DMS79 treated with DMSO at 0.1 percent for 48 hours (cell line): ENCODE data around the gene STIM1.

Experiments used
- DNase-seq: peaks from one replicate; lab custom pipeline; 2025; lab: John Stamatoyannopoulos, UW

Gene STIM1

DNA sequence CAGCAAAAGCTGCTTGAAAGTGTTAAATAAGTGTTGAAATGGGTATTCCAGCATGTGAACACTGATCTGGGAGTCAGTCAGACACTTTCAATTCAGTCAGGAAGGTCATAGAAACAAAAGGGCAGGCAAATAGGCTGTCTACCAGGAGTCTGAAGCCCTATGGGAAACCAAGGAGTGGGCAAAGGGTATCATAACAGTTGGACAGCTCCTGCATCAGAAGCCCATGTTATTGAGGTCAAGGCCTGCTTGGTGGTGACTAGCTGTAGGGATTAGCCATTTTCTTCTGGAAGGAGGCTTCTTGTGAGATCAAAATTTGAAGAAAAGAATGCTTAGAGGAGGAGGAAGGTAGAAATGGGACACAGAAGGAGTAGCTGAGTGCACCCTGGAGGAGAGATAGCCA lies 97.3 kb downstream of the STIM1 start:
- no peak for DNase-seq

DNA sequence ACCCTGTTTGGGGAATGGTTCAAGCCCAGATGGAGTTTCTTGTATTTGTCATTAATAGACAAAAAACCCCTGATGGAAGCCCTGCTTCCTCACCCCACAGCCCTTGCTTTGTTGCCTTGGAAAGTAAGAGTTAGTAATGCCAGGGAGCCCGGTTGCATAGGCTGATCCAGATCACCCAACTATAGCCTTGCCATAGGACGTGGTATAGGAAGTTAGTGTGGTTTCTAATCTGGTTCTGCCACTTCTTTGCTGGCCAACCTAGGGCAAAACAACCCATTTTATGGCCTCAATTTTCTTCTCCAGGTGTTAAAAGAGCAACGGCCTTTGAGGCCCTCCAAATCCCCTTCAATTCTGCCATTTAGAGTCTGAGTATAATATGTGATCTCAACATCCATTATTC lies 97.9 kb downstream of the STIM1 start:
- DNase-seq, result no peak

DNA sequence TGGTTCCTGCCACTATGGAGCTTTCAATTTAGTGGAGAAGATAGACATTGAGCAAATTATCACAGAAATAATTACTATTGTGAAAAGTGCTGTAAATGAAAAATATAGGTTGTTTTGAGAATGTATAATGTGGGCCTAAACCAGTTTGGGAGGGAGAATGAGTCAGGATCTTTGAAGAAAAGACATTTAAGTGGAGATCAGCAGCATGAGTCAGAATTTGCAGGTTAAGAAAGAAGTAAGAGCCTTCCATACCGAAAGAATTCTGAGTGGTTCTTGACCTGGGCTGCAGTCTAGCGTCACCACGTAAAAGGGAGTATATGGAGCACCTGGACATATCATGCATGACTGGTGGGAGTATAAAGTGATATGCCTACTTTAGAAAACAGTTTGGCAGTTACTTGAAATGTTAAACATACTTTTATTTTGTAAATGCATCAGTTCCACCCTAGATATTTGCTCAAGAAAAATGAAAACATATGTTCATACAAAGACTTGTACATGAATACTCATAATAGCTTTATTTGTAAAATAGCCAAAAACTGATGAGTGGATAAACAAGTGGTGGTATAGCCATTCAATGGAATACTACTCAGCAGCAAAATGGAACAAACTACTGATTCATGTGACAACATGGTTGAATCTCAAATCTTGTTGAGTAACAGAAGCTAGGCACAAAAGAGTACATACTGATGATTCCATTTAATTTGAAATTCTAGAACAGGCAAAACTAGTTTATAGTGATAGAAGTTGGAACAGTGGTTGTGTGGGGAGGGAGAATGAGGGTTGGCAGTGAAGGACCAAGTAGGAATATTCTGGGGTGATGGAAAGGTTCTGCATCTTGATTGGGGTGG lies 99.2 kb downstream of the STIM1 start:
- DNase-seq, result peak; percentile 10

DNA sequence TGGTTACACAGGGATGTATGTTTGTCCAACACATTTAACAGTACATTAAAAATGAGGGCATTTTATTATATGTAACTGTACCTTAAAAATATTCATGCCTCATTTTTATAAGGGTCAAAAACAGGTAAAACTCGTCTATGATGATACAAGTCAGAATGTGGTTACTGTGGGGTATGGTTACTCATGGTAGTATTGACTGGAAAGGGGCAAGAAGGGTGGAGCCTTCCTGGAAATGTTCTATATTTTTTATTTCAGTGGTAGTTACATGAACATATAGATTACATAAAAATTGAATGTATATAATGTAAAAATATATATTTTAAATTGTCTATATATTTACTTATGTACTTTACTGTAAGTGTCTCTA lies 99.8 kb downstream of the STIM1 start:
- DNase-seq, result no peak

DNA sequence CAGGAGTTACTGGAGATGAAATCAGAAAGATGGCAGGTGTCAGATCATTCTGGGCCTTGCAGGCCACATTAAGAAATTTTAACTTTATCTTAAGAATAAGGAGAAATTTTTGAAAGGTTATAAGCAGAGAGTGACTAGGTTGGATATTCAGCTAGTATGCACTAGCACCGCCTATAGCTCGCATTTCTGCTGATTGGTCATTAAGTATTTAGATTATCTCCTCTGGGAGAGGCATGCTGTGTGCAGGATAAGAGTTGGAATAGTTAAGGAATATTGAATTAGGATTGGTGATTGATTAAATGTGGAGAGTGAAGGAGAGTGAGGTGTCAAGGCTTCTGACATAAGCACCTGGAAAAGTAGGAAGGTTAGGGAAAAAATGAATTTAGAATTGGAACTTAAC lies 100.6 kb downstream of the STIM1 start:
- DNase-seq, result no peak

DNA sequence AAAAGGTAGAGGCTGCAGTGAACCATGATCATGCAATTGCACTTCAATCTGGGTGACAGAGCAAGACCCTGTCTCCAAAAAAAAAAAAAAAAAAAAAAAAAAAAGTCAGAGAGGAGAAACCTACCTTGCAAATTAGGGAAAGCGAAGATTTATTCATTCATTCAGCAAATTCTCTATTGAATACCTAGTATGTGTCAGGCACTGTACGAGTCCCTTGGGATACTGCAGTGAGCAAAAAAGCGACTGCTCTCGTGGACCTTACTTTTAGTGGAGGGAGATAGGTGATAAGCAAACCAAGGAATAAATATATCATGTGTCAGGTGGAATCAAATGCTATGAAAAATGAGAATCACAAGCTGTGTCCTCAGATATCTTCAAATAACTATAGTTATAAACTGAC lies 101.3 kb downstream of the STIM1 start:
- no peak for DNase-seq

DNA sequence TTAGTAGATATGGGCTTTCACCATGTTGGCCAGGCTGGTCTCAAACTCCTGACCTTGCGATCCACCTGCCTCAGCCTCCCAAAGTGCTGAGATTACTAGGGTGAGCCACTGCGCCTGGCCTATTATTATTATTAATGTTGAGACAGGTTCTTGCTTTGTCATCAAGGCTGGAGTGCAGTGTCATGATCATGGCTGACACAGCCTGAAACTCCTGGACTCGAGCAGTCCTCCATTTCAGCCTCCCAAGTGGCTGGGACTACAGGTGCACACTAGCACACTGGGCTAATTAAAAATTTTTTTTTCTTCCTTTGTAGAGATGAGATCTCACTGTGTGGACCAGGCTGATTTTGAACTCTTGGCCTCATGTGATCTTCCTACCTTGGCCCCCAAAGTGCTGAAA lies 102.0 kb downstream of the STIM1 start:
- no peak for DNase-seq

DNA sequence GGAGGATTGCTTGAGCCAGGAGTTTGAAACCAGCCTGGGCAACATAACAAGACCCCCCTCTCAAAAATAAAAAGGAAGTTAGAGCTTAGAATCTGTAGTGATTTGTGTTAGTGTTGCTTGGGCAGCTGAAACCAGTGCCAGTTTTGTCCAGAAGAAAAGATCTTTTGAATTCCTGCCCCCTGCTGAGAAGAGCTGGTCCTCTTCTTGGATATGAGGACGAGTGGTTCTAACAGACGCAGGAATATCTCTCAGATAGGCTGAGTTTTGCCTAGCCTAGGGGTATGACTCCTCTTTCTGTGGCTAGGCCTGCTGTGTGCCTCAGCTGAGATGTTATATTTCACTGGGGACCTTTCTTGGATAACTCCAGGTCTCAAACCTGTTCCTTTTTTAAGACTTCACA lies 102.8 kb downstream of the STIM1 start:
- no peak for DNase-seq

DNA sequence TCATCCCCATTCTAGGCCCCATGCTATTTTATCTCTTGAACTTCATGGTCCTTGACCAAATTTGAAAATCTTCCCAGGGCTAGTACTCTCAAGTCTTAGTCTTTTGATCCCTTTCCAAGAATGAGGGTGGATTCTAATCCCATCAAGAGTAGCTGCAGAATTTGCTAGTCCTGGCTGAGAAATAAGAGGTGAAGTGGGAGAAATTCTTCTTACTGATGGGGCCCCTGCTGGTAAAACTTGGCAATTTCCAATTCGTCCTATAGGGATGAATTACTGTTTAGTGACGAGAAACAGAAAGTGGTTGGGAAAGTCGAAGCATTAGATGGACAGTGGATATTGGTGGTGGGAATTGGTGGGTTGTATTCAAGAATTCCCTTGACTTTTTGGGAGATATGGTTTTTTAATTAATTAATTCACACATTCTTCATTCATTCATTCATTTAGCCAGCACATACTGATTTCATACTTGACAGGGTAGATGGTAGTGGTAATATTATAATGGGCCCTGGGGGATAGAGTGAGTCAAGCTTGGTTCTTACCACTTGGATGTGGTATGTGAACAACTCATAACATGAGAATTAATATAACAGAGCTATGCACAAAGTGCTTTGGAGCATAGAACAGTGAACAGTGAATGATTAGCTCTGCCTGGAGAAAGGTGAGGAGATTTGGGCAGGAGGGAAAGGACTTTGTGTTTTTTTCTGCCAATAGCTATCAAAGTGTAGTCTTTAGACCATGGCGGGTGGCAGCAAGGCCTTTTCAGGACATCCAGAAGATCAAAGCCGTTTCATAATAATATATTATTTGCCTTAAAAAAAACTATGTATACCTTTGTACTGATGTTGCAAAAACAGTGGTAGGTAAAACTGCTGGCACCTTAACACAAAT lies 103.8 kb downstream of the STIM1 start:
- DNase-seq, result peak; percentile 73

DNA sequence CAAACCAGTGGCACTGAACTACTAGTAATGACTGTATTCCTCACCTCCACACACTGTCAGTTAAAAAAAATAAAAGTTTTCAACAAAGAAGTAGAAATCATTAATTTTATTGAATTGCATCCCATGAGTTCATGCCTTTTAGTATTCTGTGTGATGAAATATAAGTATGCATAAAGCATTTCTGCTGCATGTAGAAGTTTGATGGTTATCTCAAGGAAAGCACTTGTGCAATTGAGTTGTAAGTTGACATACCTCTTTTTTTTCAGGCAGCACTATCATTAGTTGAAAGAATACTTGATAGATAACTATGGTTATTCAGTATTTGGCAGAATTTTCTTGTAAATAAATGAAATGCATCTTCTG lies 104.4 kb downstream of the STIM1 start:
- no peak for DNase-seq

DNA sequence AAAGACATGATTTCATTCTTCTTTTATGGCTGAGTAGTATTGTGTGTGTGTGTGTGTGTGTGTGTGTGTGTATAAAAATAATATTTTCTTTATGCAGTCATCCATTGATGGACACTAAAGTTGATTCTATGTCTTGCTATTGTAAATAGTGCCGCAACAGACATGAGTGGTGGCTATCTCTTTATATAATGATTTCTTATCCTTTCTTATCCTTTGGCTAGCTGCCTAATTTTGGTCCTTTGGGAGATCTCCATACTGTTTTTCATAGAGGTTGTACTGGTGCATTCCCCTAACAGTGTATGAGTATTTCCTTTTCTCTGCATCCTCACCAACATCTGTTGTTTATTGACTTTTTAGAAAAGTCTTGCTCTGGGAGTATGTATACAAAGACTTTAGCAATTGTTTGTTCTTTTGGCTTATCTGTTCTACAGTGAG lies 107.0 kb downstream of the STIM1 start:
- DNase-seq, result no peak

DNA sequence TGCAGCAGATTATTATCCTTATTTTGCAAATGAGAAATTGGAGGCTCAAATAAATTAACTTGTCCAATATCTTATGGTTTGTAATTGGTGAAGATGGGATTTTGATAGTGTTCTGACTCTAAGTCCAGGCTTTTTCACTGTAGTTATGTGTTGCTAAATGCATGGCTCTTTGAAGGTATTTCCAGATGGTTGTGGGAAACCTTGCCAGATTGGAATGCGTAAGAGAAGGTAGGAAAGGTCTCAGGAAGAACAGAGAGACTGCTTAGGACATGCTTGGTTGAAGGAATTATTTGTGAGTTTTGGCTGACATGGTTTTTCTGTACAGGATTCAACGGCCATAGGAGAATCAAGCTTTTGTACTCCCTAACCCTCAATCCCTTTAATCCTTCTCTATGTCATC lies 108.6 kb downstream of the STIM1 start:
- no peak for DNase-seq

DNA sequence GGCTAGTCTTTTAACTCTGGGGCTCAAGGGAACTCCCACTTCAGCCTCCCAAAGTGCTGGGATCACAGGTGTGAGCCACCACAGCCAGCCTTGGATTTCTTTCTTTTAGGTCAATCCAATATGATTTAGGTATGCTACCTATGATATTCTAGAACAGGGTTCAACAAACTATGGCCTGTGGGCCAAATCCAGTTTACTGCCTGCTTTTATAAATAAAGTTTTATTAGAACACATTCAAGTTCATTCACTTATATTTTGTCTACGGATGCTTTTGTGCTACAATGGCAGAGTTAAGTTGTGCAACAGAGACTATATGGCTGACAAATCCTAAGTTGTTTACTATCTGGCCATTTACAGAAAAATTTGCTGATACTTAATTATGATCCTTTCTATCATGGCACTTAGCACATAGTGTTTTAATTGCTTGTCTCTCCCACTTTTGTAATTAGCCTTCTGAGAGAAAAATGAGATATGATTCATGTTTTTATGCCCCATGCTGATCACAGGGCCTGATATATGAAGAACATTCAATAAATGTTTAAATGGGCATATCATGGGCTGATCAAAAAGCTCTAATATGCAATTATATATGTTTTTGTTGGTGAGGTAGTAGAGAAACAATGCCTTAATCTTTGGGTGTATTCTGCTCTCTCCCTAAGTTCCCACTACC lies 109.6 kb downstream of the STIM1 start:
- no peak for DNase-seq

DNA sequence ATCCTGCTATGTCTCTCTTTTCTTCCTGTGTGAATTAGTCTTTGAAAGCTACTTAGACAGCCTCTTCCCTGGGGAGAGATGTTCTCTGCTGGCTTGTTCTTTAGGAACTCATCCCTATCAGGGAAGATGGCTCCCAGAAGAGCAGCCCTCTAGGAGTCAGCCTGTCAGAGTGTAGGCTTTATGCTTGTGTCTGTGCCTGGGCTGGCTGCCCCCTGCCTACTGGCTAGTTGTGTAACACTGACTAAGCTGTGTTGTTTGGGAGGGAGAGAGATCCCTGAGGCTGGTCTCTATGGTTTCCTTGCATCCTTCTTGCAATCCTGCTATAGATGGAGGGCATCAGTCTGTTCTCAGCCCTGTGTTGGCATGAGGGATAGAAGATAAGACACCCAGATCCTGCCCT lies 112.2 kb downstream of the STIM1 start:
- no peak for DNase-seq

DNA sequence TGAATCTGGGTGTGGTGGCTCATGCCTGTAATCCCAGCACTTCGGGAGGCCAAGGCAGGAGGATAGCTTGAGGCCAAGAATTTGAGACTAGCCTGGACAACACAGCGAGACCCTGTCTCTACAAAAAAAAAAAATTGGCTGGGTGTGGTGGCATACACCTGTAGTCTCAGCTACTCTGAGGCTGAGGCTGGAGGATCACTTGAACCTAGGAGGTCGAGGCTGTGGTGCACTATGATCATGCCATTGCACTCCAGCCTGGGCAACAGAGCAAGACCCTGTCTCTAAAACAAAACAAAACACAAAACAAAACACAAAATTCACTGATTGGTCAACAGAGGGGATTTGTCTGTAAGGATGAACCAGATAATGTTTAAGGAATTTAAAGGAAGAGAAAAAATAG lies 113.7 kb downstream of the STIM1 start:
- no peak for DNase-seq

DNA sequence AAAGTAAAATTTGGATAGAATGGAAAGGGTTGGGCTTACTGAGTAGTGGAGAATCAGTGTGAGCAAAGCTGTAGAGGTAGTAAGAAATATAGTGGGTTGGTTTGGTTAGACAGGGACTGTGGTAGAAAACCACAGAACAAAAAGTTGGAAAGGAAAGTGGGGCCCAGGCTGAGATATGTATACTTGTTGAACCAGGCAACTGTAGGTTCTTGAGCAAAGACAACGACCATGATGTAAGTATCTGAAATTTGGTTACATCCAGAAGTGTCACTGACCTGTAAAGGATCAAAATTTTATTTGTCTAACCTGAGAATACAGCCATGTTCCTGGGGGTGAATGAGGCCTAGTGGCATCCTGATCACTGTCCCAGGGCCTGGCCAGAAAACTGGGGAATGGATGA lies 114.1 kb downstream of the STIM1 start:
- no peak for DNase-seq

DNA sequence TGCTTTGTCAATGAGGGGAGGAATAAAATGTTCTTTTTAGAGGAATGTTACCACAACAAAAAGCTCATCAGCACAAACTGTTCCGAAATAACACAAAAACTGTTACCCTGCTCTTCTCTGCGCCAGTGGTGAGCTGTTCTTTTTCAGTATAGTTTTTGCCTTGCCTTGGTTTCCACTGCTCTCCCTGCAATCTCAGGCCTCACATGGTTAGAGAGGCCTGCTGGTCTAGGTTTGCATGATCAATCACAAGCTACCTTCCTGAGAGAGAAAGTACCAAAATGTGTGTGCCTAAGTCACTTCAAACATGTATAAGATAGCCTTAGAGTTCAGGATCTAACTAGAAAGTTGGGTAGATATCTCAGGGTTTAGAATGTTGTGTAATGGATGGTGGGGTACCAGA lies 114.6 kb downstream of the STIM1 start:
- DNase-seq, result no peak

DNA sequence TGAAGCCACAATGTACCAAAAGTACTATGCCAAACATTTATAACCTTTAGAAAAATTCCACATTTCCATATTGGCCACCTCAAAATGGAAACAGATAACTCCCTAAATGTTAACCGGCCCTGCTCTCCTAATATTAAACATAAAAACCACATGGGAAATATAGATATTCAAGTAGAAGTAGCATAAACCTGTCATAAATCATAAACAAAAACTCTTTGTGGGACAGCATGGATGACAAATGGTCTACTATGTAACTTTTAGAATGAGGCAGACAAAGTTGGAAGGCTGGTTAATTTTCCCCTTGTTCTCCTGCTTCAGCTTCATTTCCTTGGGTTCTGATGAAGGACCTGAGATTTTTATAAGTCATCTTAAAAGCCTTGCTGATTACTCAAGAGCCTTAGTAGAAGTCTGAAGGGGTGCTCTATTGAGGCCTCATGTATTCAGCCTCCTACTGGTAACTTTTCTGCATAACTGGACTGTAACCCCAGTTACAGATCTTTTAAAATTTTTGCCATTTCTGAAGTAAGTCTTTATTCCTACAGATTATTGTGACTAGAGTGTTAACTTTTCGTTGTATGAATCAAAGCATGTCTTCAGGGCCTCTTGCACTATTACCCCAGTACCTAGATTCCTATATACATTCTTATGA lies 116.4 kb downstream of the STIM1 start:
- no peak for DNase-seq

DNA sequence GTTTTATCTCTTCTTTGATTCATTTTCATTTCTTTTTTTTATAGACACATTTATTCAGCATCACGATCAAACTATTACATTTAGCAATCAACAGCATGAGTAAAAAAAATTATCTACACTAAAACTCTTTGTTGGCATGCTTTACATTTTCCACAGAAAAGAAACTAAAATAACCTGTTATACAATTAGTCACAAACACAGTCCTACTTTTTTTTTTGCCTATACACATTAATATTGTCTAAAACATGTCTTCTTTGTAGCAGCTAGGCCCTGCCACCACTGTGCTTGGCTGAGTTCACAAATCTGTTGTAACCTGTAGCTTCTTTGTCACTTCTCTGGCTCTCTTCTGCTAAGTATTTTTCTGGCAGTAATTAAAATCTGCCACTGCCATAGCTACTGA lies 117.0 kb downstream of the STIM1 start:
- DNase-seq, result no peak

DNA sequence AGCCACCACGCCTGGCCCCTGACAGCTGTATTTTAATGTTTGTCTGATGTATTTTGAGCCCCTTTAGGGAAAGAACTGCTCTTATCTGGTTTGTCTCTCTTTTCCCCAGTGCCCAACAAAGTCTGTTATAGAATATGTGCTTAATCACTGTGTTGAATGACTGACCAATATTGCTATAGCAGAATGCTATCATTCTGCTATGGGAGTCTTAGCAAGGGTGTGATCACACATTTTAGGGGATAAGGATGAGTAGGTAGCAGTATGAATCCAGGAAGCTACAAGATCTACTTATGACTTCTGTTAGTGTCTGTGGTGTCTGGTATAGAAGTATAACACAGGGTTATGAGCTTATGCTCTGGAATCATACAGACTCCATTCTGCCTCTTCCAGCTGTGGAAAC lies 121.6 kb downstream of the STIM1 start:
- no peak for DNase-seq

DNA sequence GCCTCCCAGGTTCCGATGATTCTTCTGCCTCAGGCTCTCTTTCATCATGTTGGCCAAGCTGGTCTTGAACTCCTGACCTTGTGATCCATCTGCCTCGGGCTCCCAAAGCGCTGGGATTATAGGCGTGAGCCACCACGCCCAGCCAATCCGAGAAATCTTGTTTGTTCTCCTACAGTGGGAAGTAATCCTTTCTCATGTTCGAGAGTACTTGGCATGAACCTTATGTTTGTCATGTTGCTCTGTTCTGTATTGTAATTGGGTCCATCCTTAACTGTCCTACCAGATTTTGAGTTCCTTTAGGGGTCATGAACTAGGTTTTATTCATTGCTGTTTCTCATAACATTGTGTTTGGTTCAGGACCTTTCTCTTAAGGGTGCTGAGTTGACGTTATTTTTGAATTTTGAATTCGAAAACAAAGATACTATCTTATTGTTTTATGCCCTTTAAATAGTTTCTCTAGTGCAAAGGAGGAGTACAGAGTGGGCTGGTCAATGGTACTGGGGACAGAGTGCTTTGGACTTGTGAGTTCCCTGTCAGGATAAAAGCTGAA lies 125.7 kb downstream of the STIM1 start:
- DNase-seq, result no peak

DNA sequence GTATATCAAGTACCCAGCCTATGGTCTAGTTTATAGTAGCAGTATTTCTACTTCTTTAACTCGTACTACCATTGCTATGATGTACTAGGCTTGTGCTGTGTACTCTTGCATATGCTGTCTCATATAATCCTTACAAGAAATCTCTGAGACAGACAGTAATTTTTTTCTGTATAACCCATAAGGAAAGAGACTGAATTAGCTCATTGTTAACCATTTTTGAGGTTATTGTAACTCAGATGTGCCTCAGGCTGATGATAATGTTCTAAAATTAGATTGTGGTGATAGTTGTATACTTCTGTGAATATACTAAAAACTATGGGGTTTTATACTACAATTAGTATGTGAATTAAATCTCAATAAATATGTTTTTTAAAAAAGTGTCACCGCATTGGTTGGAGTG lies 127.0 kb downstream of the STIM1 start:
- no peak for DNase-seq
